ENCODE data around the gene CREB3. TPM values are rescaled to one million over a fixed set of nuclear protein-coding genes. Genes with fewer than 3 reads are reported as not detected.

The CREB3 gene
- total RNA-seq, 1 experiment from 2014 or later = 34.8 TPM

- no peak for ATAC-seq
- CTCF ChIA-PET = no interaction called here
- H3K27ac ChIP-seq (ENCODE audit: low read length) = no peak overlapping the region
These were observed 31.3 kb downstream of the CREB3 start for GRCh38 chr9:35763803-35764202.

GRCh38 chr9:35766997-35767396 is 34.5 kb downstream of the CREB3 start:
- ChIA-PET CTCF (no interaction called here), POLR2A (ENCODE audit: unreplicated experiment) (no interaction called here)
- Histone ChIP-seq H3F3A (ENCODE audit: low read length, unreplicated experiment) (peaks cover 5% of the 10 kb centered on the region), H3K4me2 (ENCODE audit: low read length) (no peak overlapping the region), H3K4me1 (ENCODE audit: insufficient read depth, low read length) (peaks cover 23% of the 10 kb centered on the region), H3K27me3 (ENCODE audit: low read length) (no peaks in the 10 kb centered on the region), H2AFZ (ENCODE audit: low read length) (no peak overlapping the region), H3K27ac (ENCODE audit: low read length) (no peak overlapping the region), H3K79me2 (ENCODE audit: low read length) (no peaks in the 10 kb centered on the region), H3K9ac (ENCODE audit: low read length) (no peak overlapping the region), H3K36me3 (ENCODE audit: low read depth, low read length) (no peaks in the 10 kb centered on the region), H3K9me3 (ENCODE audit: low read length) (no peaks in the 10 kb centered on the region), H3K9me2 (replicated peaks; ENCODE audit: low read length) (no peaks in the 10 kb centered on the region), H3K4me3 (ENCODE audit: low read length) (no peak overlapping the region), H4K20me1 (ENCODE audit: low read length) (no peaks in the 10 kb centered on the region)
- TF ChIP-seq EZH2 (IDR thresholded peaks at IDR 0.05; ENCODE audit: low read length, unreplicated experiment) = no peak
- no peak for TF ChIP-seq EZH2phosphoT487 (IDR thresholded peaks at IDR 0.05; ENCODE audit: borderline replicate concordance, low read length)
- TF ChIP-seq CTCF (conservative IDR thresholded peaks at IDR 0.05; ENCODE audit: low read depth, low read length) = no peak
- no peak for DNase-seq
- no peak for ATAC-seq
- intact Hi-C loops (cut with micrococcal nuclease) = no loop called here
- no TSS peak for BruUV-seq (replicated peaks)

More at GRCh38 chr9:35763803-35764202, 31.3 kb downstream of the CREB3 start:
- Histone ChIP-seq H2AFZ (ENCODE audit: low read length) (no peak overlapping the region), H3K27me3 (ENCODE audit: low read length) (no peaks in the 10 kb centered on the region), H3K4me3 (ENCODE audit: low read length) (no peak overlapping the region), H3K36me3 (ENCODE audit: low read depth, low read length) (no peaks in the 10 kb centered on the region), H3K79me2 (ENCODE audit: low read length) (peaks cover 9% of the 10 kb centered on the region), H3K9me2 (replicated peaks; ENCODE audit: low read length) (no peaks in the 10 kb centered on the region), H3F3A (ENCODE audit: low read length, unreplicated experiment) (no peaks in the 10 kb centered on the region), H3K4me2 (ENCODE audit: low read length) (no peak overlapping the region), H3K4me1 (ENCODE audit: insufficient read depth, low read length) (0 out of 2 replicates have a peak, but pooled peaks cover 3% of the 10 kb centered on the region), H4K20me1 (ENCODE audit: low read length) (no peaks in the 10 kb centered on the region), H3K9me3 (ENCODE audit: low read length) (no peaks in the 10 kb centered on the region), H3K9ac (ENCODE audit: low read length) (no peak overlapping the region)
- DNase-seq = no peak
- TF ChIP-seq EZH2 (IDR thresholded peaks at IDR 0.05; ENCODE audit: low read length, unreplicated experiment) (no peak), EZH2phosphoT487 (IDR thresholded peaks at IDR 0.05; ENCODE audit: borderline replicate concordance, low read length) (no peak), CTCF (conservative IDR thresholded peaks at IDR 0.05; ENCODE audit: low read depth, low read length) (no peak)
- intact Hi-C loops (cut with micrococcal nuclease) = no loop called here
- no TSS peak for BruUV-seq (replicated peaks)
- POLR2A ChIA-PET (ENCODE audit: unreplicated experiment) = no interaction called here

GRCh38 chr9:35767458-35767857 is 35.0 kb downstream of the CREB3 start:
- Histone ChIP-seq H3K4me1 (ENCODE audit: insufficient read depth, low read length) (peaks cover 27% of the 10 kb centered on the region), H3K27me3 (ENCODE audit: low read length) (no peaks in the 10 kb centered on the region), H3F3A (ENCODE audit: low read length, unreplicated experiment) (peaks cover 5% of the 10 kb centered on the region), H3K9me3 (ENCODE audit: low read length) (no peaks in the 10 kb centered on the region), H3K79me2 (ENCODE audit: low read length) (no peaks in the 10 kb centered on the region), H3K27ac (ENCODE audit: low read length) (no peak overlapping the region), H3K9ac (ENCODE audit: low read length) (no peak overlapping the region), H4K20me1 (ENCODE audit: low read length) (no peaks in the 10 kb centered on the region), H3K4me3 (ENCODE audit: low read length) (no peak overlapping the region), H3K36me3 (ENCODE audit: low read depth, low read length) (no peaks in the 10 kb centered on the region), H3K9me2 (replicated peaks; ENCODE audit: low read length) (no peaks in the 10 kb centered on the region), H3K4me2 (ENCODE audit: low read length) (no peak overlapping the region), H2AFZ (ENCODE audit: low read length) (no peak overlapping the region)
- BruUV-seq (replicated peaks) = no TSS peak
- POLR2A ChIA-PET (ENCODE audit: unreplicated experiment) = no interaction called here
- TF ChIP-seq EZH2 (IDR thresholded peaks at IDR 0.05; ENCODE audit: low read length, unreplicated experiment) (no peak), EZH2phosphoT487 (IDR thresholded peaks at IDR 0.05; ENCODE audit: borderline replicate concordance, low read length) (no peak), CTCF (conservative IDR thresholded peaks at IDR 0.05; ENCODE audit: low read depth, low read length) (no peak)
- ATAC-seq (no peak), DNase-seq (no peak)
- intact Hi-C loops (cut with micrococcal nuclease) = no loop called here
- CTCF ChIA-PET = interaction anchor here (0.7 kb wide), 1 partner anchor 21 kb away, joined by 3 read pairs; no protein-coding TSS in a partner anchor
